HG03139 (cell line): Measurements from ENCODE around the gene SCN8A.

Experiments used
- ATAC-seq: cut with Tn5 transposase; IDR thresholded peaks from one replicate; pipeline ENCODE4 v1.9.1; 2021; ENCODE audit not compliant: unreplicated experiment

SCN8A gene

GRCh38 chr12:51811203-51812202, 220.5 kb downstream of the SCN8A start:
- no peak for ATAC-seq

- no peak for ATAC-seq
Measured at GRCh38 chr12:51812871-51813270, 221.8 kb downstream of the SCN8A start.

DNA sequence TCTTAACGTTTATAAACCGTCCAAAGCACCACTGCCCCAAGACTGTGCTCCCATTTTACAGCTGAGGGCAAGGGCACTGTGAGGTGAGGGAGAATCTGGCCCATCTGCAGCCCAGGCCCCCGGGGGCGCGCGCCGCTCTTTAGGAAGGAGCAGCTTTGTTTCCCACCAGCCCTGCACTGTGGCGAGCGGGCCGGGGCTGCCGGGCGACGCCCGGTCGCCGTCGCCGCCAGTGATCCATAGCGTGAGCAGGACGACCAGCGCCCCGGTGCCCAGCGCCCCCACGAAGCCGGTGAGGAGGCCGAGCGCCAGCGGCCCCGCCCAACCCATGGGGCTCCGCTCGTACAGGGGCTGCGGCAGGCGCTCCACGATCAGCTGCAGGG, 222.9 kb downstream of the SCN8A start:
- no peak for ATAC-seq

DNA sequence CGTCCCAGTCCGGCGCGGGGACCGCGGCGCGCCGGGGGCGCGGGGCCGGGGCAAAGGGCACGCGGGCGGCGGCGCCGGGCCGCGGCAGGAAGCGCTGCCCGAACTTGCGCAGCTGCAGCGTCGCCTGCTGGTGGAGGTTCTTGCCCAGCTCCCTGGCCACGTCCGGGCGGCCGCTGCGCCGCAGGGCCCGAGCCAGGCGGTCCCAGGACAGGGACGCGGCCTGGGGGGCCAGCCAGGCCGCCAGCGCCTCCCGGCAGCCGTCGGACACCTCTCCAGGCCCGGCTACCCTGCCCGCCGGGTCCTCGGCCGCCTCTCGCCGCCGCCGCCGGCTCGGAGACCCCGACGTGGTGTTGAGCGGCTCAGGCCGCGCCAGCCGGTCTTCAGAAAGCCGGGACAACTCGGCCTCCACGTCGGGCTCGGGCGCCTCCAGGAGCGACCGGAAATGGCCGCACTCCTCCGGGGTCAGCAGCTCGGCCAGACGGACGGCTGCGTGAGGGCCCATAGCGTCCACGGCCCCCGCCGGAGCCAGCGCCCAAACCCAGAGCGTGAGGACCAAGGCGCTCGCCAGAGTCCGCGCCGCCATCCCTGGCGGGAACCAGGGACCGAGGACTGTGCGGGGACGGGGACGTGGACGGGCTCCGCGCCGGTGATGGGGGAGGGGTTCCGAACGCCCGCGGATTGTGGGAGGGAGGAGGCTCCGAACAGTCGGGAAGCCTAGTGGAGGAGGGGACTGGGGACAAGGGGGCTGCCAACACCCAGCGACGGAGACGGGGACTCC, 223.5 kb downstream of the SCN8A start:
- no peak for ATAC-seq

DNA sequence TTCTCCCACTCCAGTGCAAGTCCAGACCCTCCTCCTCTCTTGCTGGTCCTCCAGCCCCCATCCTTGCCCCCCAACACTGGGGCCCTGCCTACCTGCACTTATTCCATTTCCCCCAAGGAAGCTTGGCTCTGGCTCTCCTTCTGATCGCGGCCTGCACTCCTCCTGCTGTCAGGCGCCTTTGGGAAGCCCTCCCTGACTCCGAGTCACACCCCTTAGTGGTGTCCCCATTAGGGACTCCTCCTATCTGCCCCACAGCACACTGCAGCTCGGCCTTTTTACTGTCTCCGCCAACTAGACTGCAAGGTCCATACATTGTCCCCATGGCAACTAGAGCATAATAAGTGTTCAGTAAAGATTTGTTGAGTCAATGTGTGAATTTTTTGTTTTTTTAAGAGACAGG, 224.5 kb downstream of the SCN8A start:
- no peak for ATAC-seq

DNA sequence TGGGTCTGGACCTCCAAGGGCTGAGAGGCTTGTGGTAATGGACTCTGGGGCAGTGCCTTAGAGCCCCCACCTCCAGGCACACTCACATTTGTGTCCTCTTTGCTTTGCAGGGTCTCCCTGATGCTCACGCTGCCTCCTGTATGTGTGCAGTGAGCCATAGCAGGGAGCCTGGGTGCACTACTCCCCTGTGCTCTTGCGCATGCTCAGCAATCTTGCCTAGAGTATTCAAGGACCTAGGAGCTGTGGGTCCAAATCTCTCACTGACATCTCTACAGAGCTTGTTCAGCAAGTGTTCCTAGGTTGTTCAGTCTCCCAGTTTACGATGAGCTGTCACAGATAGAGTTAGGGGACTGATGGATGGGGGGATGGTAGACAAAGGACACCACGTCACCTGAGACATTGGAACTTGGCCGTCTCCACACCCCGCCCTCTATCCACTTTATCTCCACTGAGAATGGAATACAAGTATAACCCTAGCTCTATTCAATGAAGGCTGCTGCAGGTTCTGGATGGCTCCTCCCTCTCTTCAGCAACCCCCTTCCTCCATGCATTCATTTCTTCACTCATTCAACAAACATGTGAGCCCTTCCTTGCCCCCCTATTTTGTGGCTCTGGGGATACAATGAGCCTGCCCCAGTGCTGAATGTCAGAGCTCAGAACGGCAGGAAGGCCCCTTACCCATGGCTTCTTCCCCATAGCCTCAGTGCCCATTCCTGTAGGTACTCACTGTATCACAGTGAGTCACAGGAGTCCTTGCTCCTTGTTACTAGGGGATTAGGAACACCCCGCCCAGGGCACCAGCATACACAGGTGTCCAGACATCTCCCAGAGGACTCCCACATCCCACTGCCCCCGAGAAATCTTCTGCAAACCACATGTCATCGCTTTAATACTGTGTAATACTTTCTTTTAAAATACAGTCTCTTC, 226.3 kb downstream of the SCN8A start:
- no peak for ATAC-seq

GRCh38 chr12:51818086-51818485, 227.1 kb downstream of the SCN8A start:
- no peak for ATAC-seq

- no peak for ATAC-seq
Measured at GRCh38 chr12:51818566-51819300, 227.7 kb downstream of the SCN8A start.

DNA sequence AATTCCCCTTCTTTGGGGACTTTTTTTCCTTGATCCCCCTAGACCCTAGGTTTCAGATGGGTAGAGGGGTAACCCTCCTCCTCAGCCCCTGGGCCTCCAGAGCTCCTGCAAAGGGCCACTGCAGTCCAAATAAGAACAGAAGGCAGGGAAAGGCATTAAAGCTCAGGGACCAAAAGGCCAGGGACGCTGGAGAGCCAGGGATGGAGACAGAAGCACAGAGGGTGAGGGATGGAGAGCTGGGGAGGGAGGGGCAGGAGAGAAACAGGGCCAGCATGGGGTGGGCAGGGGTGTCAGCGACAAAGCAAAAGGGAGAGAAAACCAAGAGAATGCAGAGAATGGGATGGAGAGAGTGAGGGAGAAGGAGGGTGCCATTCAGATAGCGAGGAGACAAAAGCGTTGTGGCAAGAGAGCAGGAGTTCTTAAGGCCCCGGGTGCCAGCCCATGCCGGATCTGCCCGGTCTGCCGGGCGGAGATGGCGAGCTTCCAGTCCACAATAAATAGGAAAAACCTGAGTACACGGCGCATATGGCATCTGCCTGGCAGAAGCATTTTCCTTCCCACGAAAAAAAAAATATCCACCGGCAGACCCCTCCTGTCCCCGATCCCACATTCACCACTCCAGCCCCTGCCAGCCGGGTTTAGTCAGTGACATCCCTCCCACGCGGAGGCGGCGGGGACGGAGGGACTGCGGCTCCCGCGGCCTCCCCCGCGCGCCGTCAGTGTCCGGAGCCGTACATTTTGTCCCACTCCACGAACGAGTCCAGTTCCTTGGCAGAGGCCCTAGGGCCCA, 228.9 kb downstream of the SCN8A start:
- no peak for ATAC-seq

DNA sequence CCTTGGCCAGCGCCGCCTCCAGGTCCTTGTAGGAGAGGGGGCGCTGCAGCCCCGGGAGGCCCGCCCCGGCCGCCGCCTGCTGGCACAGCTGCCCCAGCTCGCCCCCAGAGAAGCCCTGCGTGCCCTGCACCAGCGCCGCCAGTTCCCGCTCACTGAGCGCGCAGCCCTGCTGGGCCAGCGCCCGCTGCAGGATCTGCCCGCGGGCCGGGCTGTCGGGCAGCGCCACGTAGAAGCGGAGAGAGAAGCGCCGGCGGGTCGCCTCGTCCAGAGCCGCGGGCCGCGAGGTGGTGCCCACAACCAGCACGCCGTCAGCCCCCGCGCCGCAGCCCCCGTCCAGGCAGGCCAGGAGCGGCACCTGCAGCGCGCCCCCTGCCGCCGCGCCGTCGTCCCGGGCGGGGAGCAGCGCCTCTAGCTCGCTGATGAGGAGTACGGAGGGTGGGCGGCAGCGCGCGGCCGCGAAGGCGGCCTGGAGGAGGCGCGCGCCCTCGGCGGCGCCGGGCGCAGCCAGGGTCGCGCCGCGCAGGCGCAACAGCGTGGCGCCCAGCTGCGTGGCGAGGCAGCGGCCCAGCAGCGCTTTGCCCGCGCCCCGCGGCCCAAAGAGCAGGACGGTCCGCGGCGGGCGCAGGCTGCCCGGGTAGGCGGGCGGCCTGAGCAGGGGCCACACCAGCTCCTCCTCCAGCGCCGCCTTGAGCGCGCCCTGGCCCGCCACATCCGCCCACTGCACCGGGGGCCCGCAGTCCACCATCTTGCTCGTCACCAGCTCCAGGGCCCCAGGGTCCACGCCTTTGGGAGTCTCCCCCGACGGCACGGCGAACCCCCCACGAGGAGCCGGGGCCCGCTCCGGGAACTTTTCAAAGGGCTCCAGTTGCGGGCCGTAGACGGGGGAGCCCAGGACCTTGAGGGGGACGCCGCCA, 229.8 kb downstream of the SCN8A start:
- ATAC-seq, result no peak

DNA sequence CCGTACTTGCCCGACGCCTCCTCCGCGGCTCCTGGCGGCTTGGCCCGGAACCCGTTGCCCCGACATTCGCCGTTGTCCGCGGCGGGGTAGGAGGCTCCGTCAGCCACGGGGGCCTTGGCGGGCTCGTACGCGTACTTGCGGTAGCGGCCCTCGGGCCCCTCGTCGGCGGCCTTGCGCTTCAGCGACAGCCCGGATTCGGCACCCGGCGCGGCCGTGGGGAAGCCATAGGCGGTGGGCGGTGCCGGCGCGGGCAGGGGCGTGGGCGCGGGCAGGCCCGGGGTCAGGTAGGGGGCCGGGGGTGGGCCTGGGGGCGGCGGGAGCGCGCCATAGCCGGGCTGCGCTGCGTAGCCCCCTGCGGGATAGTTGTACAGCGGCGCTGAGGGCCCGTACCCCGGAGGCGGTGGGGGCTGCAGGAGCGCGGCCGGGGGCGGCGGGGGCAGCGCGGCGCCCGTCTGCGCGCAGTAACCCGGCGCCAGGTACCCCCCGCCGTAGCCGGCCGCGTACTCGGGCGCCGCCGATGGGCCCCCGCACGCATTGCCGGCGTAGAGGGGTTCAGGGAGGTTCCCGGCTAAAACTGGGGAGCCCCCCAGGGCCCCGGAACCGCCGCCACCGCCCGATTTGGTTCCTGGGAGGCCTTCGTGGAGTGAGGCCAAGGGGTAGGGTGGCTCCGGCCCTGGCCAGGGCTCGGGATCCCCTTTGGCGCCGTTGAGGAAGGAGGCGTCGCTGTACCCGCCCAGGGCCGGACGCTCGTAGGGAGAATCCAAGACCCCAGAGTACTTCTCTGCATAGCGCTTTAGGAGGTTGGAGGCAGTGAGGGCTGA, 230.6 kb downstream of the SCN8A start:
- no peak for ATAC-seq

GRCh38 chr12:51822261-51822616, 231.2 kb downstream of the SCN8A start:
- ATAC-seq, result no peak

GRCh38 chr12:51822956-51823355, 231.9 kb downstream of the SCN8A start:
- no peak for ATAC-seq

- no peak for ATAC-seq
Measured at GRCh38 chr12:51823875-51824565, 233.0 kb downstream of the SCN8A start.

- ATAC-seq, result no peak
Measured at GRCh38 chr12:51825216-51825615, 234.2 kb downstream of the SCN8A start.

DNA sequence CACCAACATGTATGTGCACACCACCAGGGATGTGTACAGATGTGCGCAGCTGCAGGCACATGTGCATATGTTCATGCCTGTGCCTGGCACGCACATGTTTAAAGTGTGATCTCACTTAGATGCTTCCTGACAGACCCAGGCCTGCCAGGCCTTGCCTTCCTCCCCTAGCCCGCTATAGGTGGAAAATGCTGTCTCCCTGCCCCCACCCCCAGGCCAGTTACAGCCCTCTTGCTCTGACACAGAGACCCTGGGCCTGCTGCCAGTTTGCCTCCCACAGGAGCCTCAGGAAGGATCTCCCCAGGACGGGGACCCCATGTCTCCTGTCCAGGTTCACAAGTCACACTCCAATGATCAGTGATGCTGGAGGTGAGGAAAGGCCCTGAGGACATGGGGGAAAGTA, 235.8 kb downstream of the SCN8A start:
- ATAC-seq, result no peak
